ENCODE data around the gene PLEKHA1. TPM values are rescaled to one million over a fixed set of nuclear protein-coding genes. Genes with fewer than 3 reads are reported as not detected.
A peak's percentile ranks its signal among the peaks of the same experiment; 100 is the strongest.

PLEKHA1 gene
- total RNA-seq = 3.5 and 4.1 TPM in 2 replicates

- Mint-ChIP-seq H3K27ac (peak within 1 kb of the TSS; percentile 92), H3K4me3 (peak within 1 kb of the TSS; percentile 87), H3K36me3 (ENCODE audit: low read depth) (no peaks in the 10 kb centered on the region), H3K27me3 (peaks cover 64% of the 10 kb centered on the region), H3K4me1 (peaks cover 17% of the 10 kb centered on the region), H3K9me3 (no peaks in the 10 kb centered on the region)
- intact Hi-C loops (cut with micrococcal nuclease) = loop anchor here (1.0 to 10.0 kb wide), 5 partner anchors 33 to 780 kb away; partner anchors contain the start of genes BUB3, C10orf88 and FAM24B
- DNase-seq = peak; percentile 98
Observed at GRCh38 chr10:122374237-122374858, at the start of gene PLEKHA1. PLEKHA1 (plus strand) TSS chr10:122374708; CDS start chr10:122393201, 18,493 bp downstream.

GRCh38 chr10:122325235-122325634 lies 49.3 kb upstream of the PLEKHA1 start:
- no peak overlapping the region for H3K27ac Mint-ChIP-seq
- peaks cover 4% of the 10 kb centered on the region for H3K9me3 Mint-ChIP-seq
- H3K4me3 Mint-ChIP-seq = no peak overlapping the region
- intact Hi-C loops (cut with micrococcal nuclease) = no loop called here
- H3K4me1 Mint-ChIP-seq = no peaks in the 10 kb centered on the region
- DNase-seq = no peak
- H3K36me3 Mint-ChIP-seq (ENCODE audit: low read depth) = no peaks in the 10 kb centered on the region
- peaks cover 14% of the 10 kb centered on the region for H3K27me3 Mint-ChIP-seq

GRCh38 chr10:122326385-122326784 lies 48.1 kb upstream of the PLEKHA1 start:
- Mint-ChIP-seq H3K27me3 (peaks cover 18% of the 10 kb centered on the region), H3K4me3 (no peak overlapping the region), H3K27ac (no peak overlapping the region), H3K9me3 (peaks cover 4% of the 10 kb centered on the region), H3K36me3 (ENCODE audit: low read depth) (no peaks in the 10 kb centered on the region), H3K4me1 (no peaks in the 10 kb centered on the region)
- DNase-seq = no peak
- intact Hi-C loops (cut with micrococcal nuclease) = no loop called here

GRCh38 chr10:122326806-122327205 lies 47.7 kb upstream of the PLEKHA1 start:
- Mint-ChIP-seq H3K4me1 (no peaks in the 10 kb centered on the region), H3K4me3 (no peak overlapping the region), H3K27me3 (peaks cover 16% of the 10 kb centered on the region), H3K27ac (no peak overlapping the region), H3K36me3 (ENCODE audit: low read depth) (no peaks in the 10 kb centered on the region), H3K9me3 (peaks cover 4% of the 10 kb centered on the region)
- DNase-seq = no peak
- intact Hi-C loops (cut with micrococcal nuclease) = no loop called here

- intact Hi-C loops (cut with micrococcal nuclease) = no loop called here
- Mint-ChIP-seq H3K4me1 (no peaks in the 10 kb centered on the region), H3K36me3 (ENCODE audit: low read depth) (no peaks in the 10 kb centered on the region), H3K27ac (no peak overlapping the region), H3K4me3 (no peak overlapping the region), H3K9me3 (peaks cover 4% of the 10 kb centered on the region), H3K27me3 (peaks cover 17% of the 10 kb centered on the region)
- no peak for DNase-seq
Observed at GRCh38 chr10:122327237-122328206, 47.0 kb upstream of the PLEKHA1 start.

GRCh38 chr10:122328676-122329075 lies 45.8 kb upstream of the PLEKHA1 start:
- DNase-seq = no peak
- intact Hi-C loops (cut with micrococcal nuclease) = no loop called here
- H3K27ac Mint-ChIP-seq = no peak overlapping the region
- no peaks in the 10 kb centered on the region for H3K4me1 Mint-ChIP-seq
- H3K4me3 Mint-ChIP-seq = no peak overlapping the region
- no peaks in the 10 kb centered on the region for H3K36me3 Mint-ChIP-seq (ENCODE audit: low read depth)
- peaks cover 12% of the 10 kb centered on the region for H3K27me3 Mint-ChIP-seq
- peaks cover 4% of the 10 kb centered on the region for H3K9me3 Mint-ChIP-seq

GRCh38 chr10:122329416-122329815 lies 45.1 kb upstream of the PLEKHA1 start:
- no peak overlapping the region for H3K27ac Mint-ChIP-seq

GRCh38 chr10:122331100-122331499 lies 43.4 kb upstream of the PLEKHA1 start:
- no peaks in the 10 kb centered on the region for H3K36me3 Mint-ChIP-seq (ENCODE audit: low read depth)
- no peaks in the 10 kb centered on the region for H3K4me1 Mint-ChIP-seq
- no peak for DNase-seq
- no peaks in the 10 kb centered on the region for H3K9me3 Mint-ChIP-seq
- intact Hi-C loops (cut with micrococcal nuclease) = no loop called here
- H3K4me3 Mint-ChIP-seq = no peak overlapping the region
- H3K27me3 Mint-ChIP-seq = peaks cover 8% of the 10 kb centered on the region
- H3K27ac Mint-ChIP-seq = no peak overlapping the region

More at GRCh38 chr10:122329416-122329815, 45.1 kb upstream of the PLEKHA1 start:
- DNase-seq = no peak
- Mint-ChIP-seq H3K27me3 (peaks cover 12% of the 10 kb centered on the region), H3K9me3 (peaks cover 4% of the 10 kb centered on the region), H3K4me1 (no peaks in the 10 kb centered on the region), H3K4me3 (no peak overlapping the region), H3K36me3 (ENCODE audit: low read depth) (no peaks in the 10 kb centered on the region)
- intact Hi-C loops (cut with micrococcal nuclease) = no loop called here

GRCh38 chr10:122331615-122332446 lies 42.7 kb upstream of the PLEKHA1 start:
- Mint-ChIP-seq H3K27ac (no peak overlapping the region), H3K27me3 (peaks cover 8% of the 10 kb centered on the region), H3K4me1 (no peaks in the 10 kb centered on the region), H3K36me3 (ENCODE audit: low read depth) (no peaks in the 10 kb centered on the region), H3K4me3 (no peak overlapping the region), H3K9me3 (no peaks in the 10 kb centered on the region)
- intact Hi-C loops (cut with micrococcal nuclease) = no loop called here
- DNase-seq = no peak

- H3K36me3 Mint-ChIP-seq (ENCODE audit: low read depth) = no peaks in the 10 kb centered on the region
- peaks cover 8% of the 10 kb centered on the region for H3K27me3 Mint-ChIP-seq
- peak; percentile 58 for DNase-seq
- intact Hi-C loops (cut with micrococcal nuclease) = no loop called here
- H3K4me3 Mint-ChIP-seq = no peak overlapping the region
- no peak overlapping the region for H3K27ac Mint-ChIP-seq
- no peaks in the 10 kb centered on the region for H3K9me3 Mint-ChIP-seq
- no peaks in the 10 kb centered on the region for H3K4me1 Mint-ChIP-seq
Observed at GRCh38 chr10:122333037-122333436, 41.5 kb upstream of the PLEKHA1 start.

- H3K9me3 Mint-ChIP-seq = no peaks in the 10 kb centered on the region
- DNase-seq = no peak
- no peak overlapping the region for H3K4me3 Mint-ChIP-seq
- H3K27ac Mint-ChIP-seq = no peak overlapping the region
- intact Hi-C loops (cut with micrococcal nuclease) = no loop called here
- H3K4me1 Mint-ChIP-seq = no peaks in the 10 kb centered on the region
- no peaks in the 10 kb centered on the region for H3K36me3 Mint-ChIP-seq (ENCODE audit: low read depth)
- H3K27me3 Mint-ChIP-seq = peaks cover 4% of the 10 kb centered on the region
Observed at GRCh38 chr10:122336332-122336731, 38.2 kb upstream of the PLEKHA1 start.

- Mint-ChIP-seq H3K27ac (no peak overlapping the region), H3K36me3 (ENCODE audit: low read depth) (no peaks in the 10 kb centered on the region), H3K9me3 (no peaks in the 10 kb centered on the region), H3K4me1 (no peaks in the 10 kb centered on the region), H3K4me3 (no peak overlapping the region), H3K27me3 (peaks cover 3% of the 10 kb centered on the region)
- DNase-seq = no peak
- intact Hi-C loops (cut with micrococcal nuclease) = no loop called here
Observed at GRCh38 chr10:122336961-122337360, 37.5 kb upstream of the PLEKHA1 start.

GRCh38 chr10:122338609-122339441 lies 35.7 kb upstream of the PLEKHA1 start:
- DNase-seq = no peak
- Mint-ChIP-seq H3K36me3 (ENCODE audit: low read depth) (no peaks in the 10 kb centered on the region), H3K4me1 (no peaks in the 10 kb centered on the region), H3K4me3 (no peak overlapping the region), H3K27ac (no peak overlapping the region), H3K9me3 (no peaks in the 10 kb centered on the region), H3K27me3 (peaks cover 1% of the 10 kb centered on the region)
- intact Hi-C loops (cut with micrococcal nuclease) = no loop called here
